ENCODE results near the gene DAGLA. TPM values are rescaled to one million over a fixed set of nuclear protein-coding genes. Genes with fewer than 3 reads are reported as not detected.

DAGLA gene
- total RNA-seq, 1 experiment from 2014 or later, result 10.1 TPM

DNA sequence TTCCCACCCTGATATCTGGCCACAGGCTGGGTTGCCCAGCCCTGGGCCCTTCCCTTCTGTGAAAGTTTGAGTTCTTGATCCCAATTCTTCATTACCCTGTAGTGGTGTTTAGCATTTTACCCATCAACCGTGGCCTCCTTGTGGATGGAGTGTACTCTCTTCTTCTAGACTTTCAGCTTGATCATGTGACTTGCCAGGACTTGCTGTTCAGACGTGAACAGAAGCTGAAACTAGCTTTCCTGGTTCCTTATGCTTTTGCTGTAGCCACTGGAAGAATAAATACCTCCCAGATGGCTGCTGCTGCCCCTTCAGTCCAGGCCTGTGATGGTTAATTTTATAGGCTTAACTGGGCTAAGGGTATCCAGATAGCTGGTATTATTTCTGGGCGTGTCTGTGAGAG, 32.7 kb upstream of the DAGLA start:
- intact Hi-C loops (cut with micrococcal nuclease; ENCODE audit: unreplicated experiment), result no loop called here
- H3K4me1 ChIP-seq (replicated peaks; ENCODE audit: insufficient read depth), result no peaks in the 10 kb centered on the region
- no peaks in the 10 kb centered on the region for H3K27me3 ChIP-seq (ENCODE audit: insufficient read depth, low read depth)
- no peaks in the 10 kb centered on the region for H3K9me3 ChIP-seq (ENCODE audit: insufficient read depth, low read depth)
- H3F3A ChIP-seq (ENCODE audit: insufficient read depth, low read depth), result no peaks in the 10 kb centered on the region
- TF ChIP-seq, protein P1, sequence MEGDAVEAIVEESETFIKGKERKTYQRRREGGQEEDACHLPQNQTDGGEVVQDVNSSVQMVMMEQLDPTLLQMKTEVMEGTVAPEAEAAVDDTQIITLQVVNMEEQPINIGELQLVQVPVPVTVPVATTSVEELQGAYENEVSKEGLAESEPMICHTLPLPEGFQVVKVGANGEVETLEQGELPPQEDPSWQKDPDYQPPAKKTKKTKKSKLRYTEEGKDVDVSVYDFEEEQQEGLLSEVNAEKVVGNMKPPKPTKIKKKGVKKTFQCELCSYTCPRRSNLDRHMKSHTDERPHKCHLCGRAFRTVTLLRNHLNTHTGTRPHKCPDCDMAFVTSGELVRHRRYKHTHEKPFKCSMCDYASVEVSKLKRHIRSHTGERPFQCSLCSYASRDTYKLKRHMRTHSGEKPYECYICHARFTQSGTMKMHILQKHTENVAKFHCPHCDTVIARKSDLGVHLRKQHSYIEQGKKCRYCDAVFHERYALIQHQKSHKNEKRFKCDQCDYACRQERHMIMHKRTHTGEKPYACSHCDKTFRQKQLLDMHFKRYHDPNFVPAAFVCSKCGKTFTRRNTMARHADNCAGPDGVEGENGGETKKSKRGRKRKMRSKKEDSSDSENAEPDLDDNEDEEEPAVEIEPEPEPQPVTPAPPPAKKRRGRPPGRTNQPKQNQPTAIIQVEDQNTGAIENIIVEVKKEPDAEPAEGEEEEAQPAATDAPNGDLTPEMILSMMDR (conservative IDR thresholded peaks at IDR 0.05), result no peak
- TF ChIP-seq EZH2 (IDR thresholded peaks at IDR 0.05; ENCODE audit: low read depth), result no peak
- no peak overlapping the region for H3K27ac ChIP-seq
- H3K79me2 ChIP-seq (ENCODE audit: low read depth), result no peaks in the 10 kb centered on the region
- POLR2A ChIA-PET (ENCODE audit: unreplicated experiment), result interaction anchor here (0.6 kb wide), 1 partner anchor 311 kb away, joined by 3 read pairs; no protein-coding TSS in a partner anchor
- CTCF ChIA-PET, result interaction anchor here (0.8 kb wide), 1 partner anchor 9 kb away, joined by 3 read pairs; no protein-coding TSS in a partner anchor
- no peak overlapping the region for H3K4me3 ChIP-seq
- no peak overlapping the region for H2AFZ ChIP-seq
- no peak for DNase-seq
- no peaks in the 10 kb centered on the region for H3K36me3 ChIP-seq (ENCODE audit: low read depth)
- BruUV-seq (replicated peaks), result no TSS peak
- no peaks in the 10 kb centered on the region for H3K9me2 ChIP-seq (ENCODE audit: insufficient read depth)
- H4K20me1 ChIP-seq (ENCODE audit: insufficient read depth), result no peaks in the 10 kb centered on the region
- H3K4me2 ChIP-seq, result no peak overlapping the region

- no TSS peak for BruUV-seq (replicated peaks)
These were observed 29.2 kb upstream of the DAGLA start for GRCh38 chr11:61650781-61651571.

DNA sequence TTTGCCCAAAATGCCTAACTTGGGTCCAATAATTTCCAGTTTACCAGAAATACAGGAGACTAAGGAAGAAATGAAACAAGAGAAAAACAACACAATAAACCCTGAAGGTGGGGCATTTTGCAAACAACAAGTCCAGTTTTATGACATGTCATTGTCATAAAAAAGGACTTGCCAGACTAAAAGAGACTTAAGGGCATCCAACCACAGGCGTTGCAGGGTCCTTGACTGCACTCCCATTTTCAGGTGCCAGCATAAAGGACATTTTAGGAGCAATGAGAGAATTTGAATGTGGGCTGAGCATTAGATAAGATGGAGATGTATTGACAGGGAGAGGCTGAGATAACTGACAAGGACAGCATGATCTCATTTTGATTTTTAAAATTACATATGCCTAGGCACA, 28.1 kb upstream of the DAGLA start:
- no peaks in the 10 kb centered on the region for H3F3A ChIP-seq (ENCODE audit: insufficient read depth, low read depth)
- ChIA-PET CTCF (no interaction called here), POLR2A (ENCODE audit: unreplicated experiment) (no interaction called here)
- H3K4me3 ChIP-seq, result no peak overlapping the region
- no peaks in the 10 kb centered on the region for H3K4me1 ChIP-seq (replicated peaks; ENCODE audit: insufficient read depth)
- intact Hi-C loops (cut with micrococcal nuclease; ENCODE audit: unreplicated experiment), result no loop called here
- no peaks in the 10 kb centered on the region for H3K79me2 ChIP-seq (ENCODE audit: low read depth)
- DNase-seq, result no peak
- no peak overlapping the region for H3K27ac ChIP-seq
- TF ChIP-seq, protein P1 (conservative IDR thresholded peaks at IDR 0.05), result no peak
- TF ChIP-seq EZH2 (IDR thresholded peaks at IDR 0.05; ENCODE audit: low read depth), result no peak
- BruUV-seq (replicated peaks), result no TSS peak
- H3K4me2 ChIP-seq, result no peak overlapping the region
- H3K27me3 ChIP-seq (ENCODE audit: insufficient read depth, low read depth), result peaks cover 18% of the 10 kb centered on the region; the same call in 1 of the 2 replicates
- no peaks in the 10 kb centered on the region for H3K9me3 ChIP-seq (ENCODE audit: insufficient read depth, low read depth)
- H2AFZ ChIP-seq, result no peak overlapping the region
- H4K20me1 ChIP-seq (ENCODE audit: insufficient read depth), result no peaks in the 10 kb centered on the region
- H3K9me2 ChIP-seq (ENCODE audit: insufficient read depth), result no peaks in the 10 kb centered on the region
- no peaks in the 10 kb centered on the region for H3K36me3 ChIP-seq (ENCODE audit: low read depth)

More at GRCh38 chr11:61650781-61651571, 29.2 kb upstream of the DAGLA start:
- no peaks in the 10 kb centered on the region for H3F3A ChIP-seq (ENCODE audit: insufficient read depth, low read depth)
- H3K79me2 ChIP-seq (ENCODE audit: low read depth), result no peaks in the 10 kb centered on the region
- H3K4me1 ChIP-seq (replicated peaks; ENCODE audit: insufficient read depth), result no peaks in the 10 kb centered on the region
- POLR2A ChIA-PET (ENCODE audit: unreplicated experiment), result interaction anchor here (0.6 kb wide), 1 partner anchor 337 kb away, joined by 39 read pairs; no protein-coding TSS in a partner anchor
- H3K27ac ChIP-seq, result no peak overlapping the region
- H3K27me3 ChIP-seq (ENCODE audit: insufficient read depth, low read depth), result peaks cover 17% of the 10 kb centered on the region; the same call in 1 of the 2 replicates
- H3K4me2 ChIP-seq, result no peak overlapping the region
- DNase-seq, result no peak
- no peak for TF ChIP-seq EZH2 (IDR thresholded peaks at IDR 0.05; ENCODE audit: low read depth)
- TF ChIP-seq, protein P1 (conservative IDR thresholded peaks at IDR 0.05), result no peak
- H3K9me3 ChIP-seq (ENCODE audit: insufficient read depth, low read depth), result no peaks in the 10 kb centered on the region
- intact Hi-C loops (cut with micrococcal nuclease; ENCODE audit: unreplicated experiment), result no loop called here
- no peaks in the 10 kb centered on the region for H4K20me1 ChIP-seq (ENCODE audit: insufficient read depth)
- CTCF ChIA-PET, result interaction anchor here (0.7 kb wide), 4 partner anchors 11 to 145 kb away, joined by 3 to 9 read pairs (median 5); no protein-coding TSS in a partner anchor
- H2AFZ ChIP-seq, result no peak overlapping the region
- H3K4me3 ChIP-seq, result no peak overlapping the region
- H3K9me2 ChIP-seq (ENCODE audit: insufficient read depth), result no peaks in the 10 kb centered on the region
- H3K36me3 ChIP-seq (ENCODE audit: low read depth), result no peaks in the 10 kb centered on the region

Measured in PC-9 (cell line).